Cardiac muscle cell (in vitro differentiated cells and primary cell): Measurements from ENCODE around the gene IDUA. TPM values are rescaled to one million over a fixed set of nuclear protein-coding genes. Genes with fewer than 3 reads are reported as not detected.

Experiments
- DNase-seq, 2 donors: peaks; one replicate each; pipeline versions ENCODE4 v3.0.0 to v3.0.0-alpha.2; 2010 to 2017; ENCODE audit warnings: low read depth in 1 of 2, low spot score in 1 of 2
- H3K27ac ChIP-seq: fragments of 200-600 bp; sonication (generic); 2 replicates; pipeline ENCODE4 v1.5.1; 2016
- H3K27me3 ChIP-seq: fragments of 200-600 bp; sonication (generic); 2 replicates; pipeline ENCODE4 v1.6.0; 2016; ENCODE audit warnings: control low read depth
- H3K36me3 ChIP-seq: fragments of 200-600 bp; sonication (generic); 2 replicates; pipeline ENCODE4 v1.5.1; 2016; ENCODE audit warnings: control low read depth
- H3K4me1 ChIP-seq: fragments of 200-600 bp; sonication (generic); 2 replicates; pipeline ENCODE4 v1.8.1; 2017; ENCODE audit warnings: low read depth, mild to moderate bottlenecking, mixed run types
- H3K4me3 ChIP-seq: fragments of 200-600 bp; sonication (generic); 2 replicates; pipeline ENCODE4 v1.5.1; 2016; ENCODE audit warnings: mild to moderate bottlenecking
- H3K9me3 ChIP-seq: fragments of 200-600 bp; sonication (generic); 2 replicates; pipeline ENCODE4 v1.5.1; 2017; ENCODE audit warnings: low read depth, mild to moderate bottlenecking, control low read depth
- polyA plus RNA-seq: library from polyadenylated mRNA; unstranded; fragments of >200 nt; fragmentation: Nextera tagmentation; extraction: Ambion mirVana; gene quantifications from 2 replicates; pipeline ENCODE4 v1.2.1, GENCODE V29; 2016
- total RNA-seq: library from RNA; depleted of rRNA; stranded (reverse); fragments of >200 nt; gene quantifications from 2 replicates; pipeline ENCODE4 v1.2.3, GENCODE V29; 2016
- TF ChIP-seq, protein P1 (sequence below): IDR thresholded peaks from 2 replicates; pipeline ENCODE4 v1.5.1; 2012; ENCODE audit warnings: low read depth, mild to moderate bottlenecking, low read length

The IDUA gene
- total and polyA plus RNA-seq, 2 experiments from 2014 or later, result 13.0 to 29.9 TPM

DNA sequence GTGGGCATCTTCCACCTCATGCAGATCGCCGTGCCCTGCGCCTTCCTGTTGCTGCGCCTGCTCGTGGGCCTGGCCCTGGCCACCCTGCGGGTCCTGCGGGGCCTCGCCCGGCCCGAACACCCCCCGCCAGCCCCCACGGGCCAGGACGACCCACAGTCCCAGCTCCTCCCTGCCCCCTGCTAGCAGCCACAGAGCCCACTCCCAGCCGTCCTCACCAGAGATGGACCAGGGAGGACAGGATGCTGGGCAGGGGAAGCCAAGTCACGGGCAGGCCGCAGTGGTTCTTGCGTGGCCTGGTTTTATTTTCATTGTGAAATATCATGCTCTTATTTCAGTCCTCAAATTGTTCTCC is 28.6 kb upstream of the IDUA start:
- H3K9me3 ChIP-seq, result no peaks in the 10 kb centered on the region
- H3K36me3 ChIP-seq, result no peaks in the 10 kb centered on the region
- no peak for DNase-seq
- TF ChIP-seq, protein P1, sequence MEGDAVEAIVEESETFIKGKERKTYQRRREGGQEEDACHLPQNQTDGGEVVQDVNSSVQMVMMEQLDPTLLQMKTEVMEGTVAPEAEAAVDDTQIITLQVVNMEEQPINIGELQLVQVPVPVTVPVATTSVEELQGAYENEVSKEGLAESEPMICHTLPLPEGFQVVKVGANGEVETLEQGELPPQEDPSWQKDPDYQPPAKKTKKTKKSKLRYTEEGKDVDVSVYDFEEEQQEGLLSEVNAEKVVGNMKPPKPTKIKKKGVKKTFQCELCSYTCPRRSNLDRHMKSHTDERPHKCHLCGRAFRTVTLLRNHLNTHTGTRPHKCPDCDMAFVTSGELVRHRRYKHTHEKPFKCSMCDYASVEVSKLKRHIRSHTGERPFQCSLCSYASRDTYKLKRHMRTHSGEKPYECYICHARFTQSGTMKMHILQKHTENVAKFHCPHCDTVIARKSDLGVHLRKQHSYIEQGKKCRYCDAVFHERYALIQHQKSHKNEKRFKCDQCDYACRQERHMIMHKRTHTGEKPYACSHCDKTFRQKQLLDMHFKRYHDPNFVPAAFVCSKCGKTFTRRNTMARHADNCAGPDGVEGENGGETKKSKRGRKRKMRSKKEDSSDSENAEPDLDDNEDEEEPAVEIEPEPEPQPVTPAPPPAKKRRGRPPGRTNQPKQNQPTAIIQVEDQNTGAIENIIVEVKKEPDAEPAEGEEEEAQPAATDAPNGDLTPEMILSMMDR, result no peak
- no peaks in the 10 kb centered on the region for H3K4me1 ChIP-seq
- H3K4me3 ChIP-seq, result no peak overlapping the region
- H3K27ac ChIP-seq, result no peak overlapping the region
- no peaks in the 10 kb centered on the region for H3K27me3 ChIP-seq

DNA sequence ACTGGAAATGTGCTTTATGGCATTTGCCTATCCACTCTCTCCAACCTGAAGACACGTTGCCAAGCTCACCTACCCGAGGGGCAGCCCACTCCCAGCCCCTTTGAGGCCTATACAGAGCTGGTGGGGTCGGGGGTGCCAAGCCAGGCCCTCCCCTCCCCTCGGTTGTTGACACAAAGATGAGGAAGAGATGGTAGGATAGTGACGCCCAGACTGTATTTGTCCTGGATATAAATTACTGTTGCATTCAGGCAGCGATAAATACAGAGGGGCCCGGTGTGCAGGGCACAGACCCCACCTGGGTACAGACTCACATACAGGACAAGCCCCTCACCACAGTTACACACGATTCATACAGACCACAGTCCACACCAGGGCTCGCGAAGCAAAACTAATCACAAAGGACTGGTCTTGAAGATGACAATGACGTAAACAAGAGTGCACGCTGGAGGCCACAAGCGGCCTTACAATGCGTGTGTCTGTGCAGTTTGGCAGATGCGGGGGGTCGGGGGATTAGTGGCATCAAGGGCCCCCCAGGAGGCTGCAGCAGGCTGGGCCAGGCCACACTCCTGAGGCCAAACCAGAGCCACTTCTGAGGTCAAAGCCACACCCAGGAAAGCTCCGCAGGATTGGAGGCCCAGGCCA is 28.0 kb upstream of the IDUA start:
- H3K9me3 ChIP-seq, result no peaks in the 10 kb centered on the region
- no peaks in the 10 kb centered on the region for H3K27me3 ChIP-seq
- no peak overlapping the region for H3K27ac ChIP-seq
- TF ChIP-seq, protein P1, result no peak
- no peak for DNase-seq
- H3K36me3 ChIP-seq, result no peaks in the 10 kb centered on the region
- H3K4me1 ChIP-seq, result no peaks in the 10 kb centered on the region
- H3K4me3 ChIP-seq, result no peak overlapping the region

DNA sequence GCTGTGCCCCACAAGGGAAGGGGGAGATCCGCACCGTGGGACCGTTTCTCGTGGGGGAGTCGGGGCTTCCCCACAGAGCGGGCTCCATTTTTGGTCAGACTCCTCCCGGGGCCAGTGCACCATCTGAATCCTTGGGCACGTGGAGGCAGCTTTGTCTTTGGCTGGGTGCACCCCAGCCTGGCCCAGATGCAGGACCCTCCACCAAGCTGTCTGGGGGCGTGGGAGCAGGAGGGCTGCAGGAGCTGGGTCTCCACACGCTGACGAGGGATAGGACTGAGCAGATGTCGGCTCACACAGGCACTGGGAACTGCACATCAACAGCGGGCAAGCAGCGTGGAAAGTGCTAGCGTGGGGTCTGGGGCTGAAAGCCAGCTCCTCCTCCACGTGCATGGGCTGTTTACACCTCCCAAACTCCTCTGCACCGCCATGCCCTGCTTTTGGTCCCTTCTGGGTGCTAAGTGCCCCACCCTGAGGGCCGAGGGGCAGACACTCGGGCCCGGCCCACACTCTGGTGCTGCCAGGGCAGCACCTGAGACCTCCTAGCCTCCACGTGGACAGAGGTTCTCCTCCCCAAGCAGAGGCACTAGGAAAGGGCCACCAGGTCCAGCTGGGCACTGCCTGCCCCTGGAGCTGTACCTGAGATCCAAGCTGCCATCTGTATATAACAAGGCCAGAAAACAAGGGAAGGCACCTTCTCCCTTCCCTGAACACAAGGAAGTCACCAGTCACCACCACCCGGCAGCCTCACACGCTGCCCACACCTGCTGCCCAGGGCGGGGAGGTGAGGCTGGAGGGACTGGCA is 27.3 kb upstream of the IDUA start:
- no peak overlapping the region for H3K27ac ChIP-seq
- H3K4me3 ChIP-seq, result no peak overlapping the region
- DNase-seq, result no peak
- H3K9me3 ChIP-seq, result no peaks in the 10 kb centered on the region
- TF ChIP-seq, protein P1, result no peak
- H3K27me3 ChIP-seq, result no peaks in the 10 kb centered on the region
- H3K4me1 ChIP-seq, result no peaks in the 10 kb centered on the region
- no peaks in the 10 kb centered on the region for H3K36me3 ChIP-seq

DNA sequence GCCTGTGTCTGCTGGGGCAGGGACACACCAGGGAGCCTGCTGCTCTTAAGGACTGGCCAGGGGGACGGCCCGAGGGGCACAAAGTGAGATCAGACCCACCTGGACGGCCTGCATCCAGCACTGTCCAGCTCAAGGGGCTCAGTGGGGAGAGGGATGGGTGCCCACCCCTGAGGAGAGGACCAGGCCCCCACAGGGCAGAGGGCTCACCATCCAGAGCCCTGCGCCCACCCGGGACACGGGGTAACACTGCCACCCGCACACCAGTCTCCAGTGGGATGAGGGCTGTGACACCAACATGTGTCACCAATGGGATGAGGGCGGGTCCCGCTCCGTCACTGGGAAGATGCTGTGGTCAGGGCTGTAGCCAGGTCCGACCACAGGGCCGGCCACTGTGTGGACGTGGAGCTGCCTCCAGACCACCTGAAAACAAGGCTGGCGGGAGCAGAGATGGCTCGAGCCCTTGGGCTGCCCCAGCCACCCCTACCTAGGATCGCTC is 26.7 kb upstream of the IDUA start:
- TF ChIP-seq, protein P1, result no peak
- no peak overlapping the region for H3K27ac ChIP-seq
- H3K9me3 ChIP-seq, result no peaks in the 10 kb centered on the region
- no peaks in the 10 kb centered on the region for H3K4me1 ChIP-seq
- no peaks in the 10 kb centered on the region for H3K27me3 ChIP-seq
- no peak for DNase-seq
- H3K36me3 ChIP-seq, result no peaks in the 10 kb centered on the region
- H3K4me3 ChIP-seq, result no peak overlapping the region

DNA sequence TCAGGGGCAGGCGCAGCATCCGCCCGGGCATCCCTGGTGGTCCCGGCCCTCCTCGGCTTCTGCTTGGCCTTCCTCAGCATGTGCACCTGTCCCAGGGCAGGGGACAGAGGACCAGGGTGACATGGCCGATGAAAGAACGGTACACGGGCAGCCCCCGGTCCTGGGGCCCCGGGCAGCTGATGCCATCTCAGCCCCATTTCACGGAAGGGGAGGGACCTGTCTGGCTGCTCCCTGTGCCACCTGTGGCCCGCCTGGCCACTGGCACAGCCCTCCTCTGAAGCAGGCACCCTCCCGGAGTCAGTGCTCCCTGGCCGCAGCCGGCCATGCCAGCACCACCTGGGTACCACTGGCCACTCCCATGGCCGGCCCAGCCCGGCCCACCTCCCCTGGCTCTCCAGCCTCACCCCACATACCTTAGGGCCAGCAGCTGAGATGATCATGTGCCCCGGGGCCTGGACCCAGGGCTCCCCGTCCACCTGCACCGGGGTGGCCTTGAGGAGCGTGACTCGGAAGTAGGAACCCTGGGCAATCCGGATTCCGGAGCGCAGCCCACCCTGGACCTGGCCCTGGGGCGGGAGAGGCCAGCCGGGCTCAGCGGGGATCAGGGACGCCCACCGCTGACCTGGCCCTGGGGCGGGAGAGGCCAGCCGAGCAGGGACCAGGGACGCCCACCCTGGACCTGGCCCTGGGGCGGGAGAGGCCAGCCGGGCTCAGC is 26.1 kb upstream of the IDUA start:
- no peak for DNase-seq
- H3K27me3 ChIP-seq, result no peaks in the 10 kb centered on the region
- no peaks in the 10 kb centered on the region for H3K36me3 ChIP-seq
- no peaks in the 10 kb centered on the region for H3K9me3 ChIP-seq
- H3K4me3 ChIP-seq, result no peak overlapping the region
- H3K4me1 ChIP-seq, result no peaks in the 10 kb centered on the region
- H3K27ac ChIP-seq, result no peak overlapping the region
- TF ChIP-seq, protein P1, result no peak
